ENCODE measurements around the gene GRIFIN.
"Not testable (repeated sequence)": the region's sequence is repeated elsewhere in the genome, so short reads cannot be mapped to it uniquely, and the experiment has no call there.

The GRIFIN gene

GRCh38 chr7:2477447-2478398 lies 1.5 kb upstream of the GRIFIN start:
- DNase-seq, result peak; percentile 86

GRCh38 chr7:2476776-2477446 lies 713 bp upstream of the GRIFIN start:
- no peak for DNase-seq

GRCh38 chr7:2475678-2476015 lies 551 bp downstream of the GRIFIN start:
- DNase-seq, result no peak

- DNase-seq, result peak; percentile 35
Observed at GRCh38 chr7:2474813-2475677, 1.2 kb downstream of the GRIFIN start.

GRCh38 chr7:2474224-2474623 lies 2.0 kb downstream of the GRIFIN start:
- no peak for DNase-seq

GRCh38 chr7:2473496-2474180 lies 2.6 kb downstream of the GRIFIN start:
- no peak for DNase-seq

GRCh38 chr7:2472739-2473138 lies 3.5 kb downstream of the GRIFIN start:
- DNase-seq, result peak; percentile 34

- DNase-seq, result peak; percentile 64
Observed at GRCh38 chr7:2471396-2471795, 4.8 kb downstream of the GRIFIN start.

GRCh38 chr7:2471022-2471329 lies 5.2 kb downstream of the GRIFIN start:
- peak; percentile 45 for DNase-seq

GRCh38 chr7:2470204-2471021 lies 5.8 kb downstream of the GRIFIN start:
- no peak for DNase-seq

- DNase-seq, result not testable (repeated sequence)
Observed at GRCh38 chr7:2469460-2470203, 6.6 kb downstream of the GRIFIN start.

- peak; percentile 36 for DNase-seq
Observed at GRCh38 chr7:2468227-2468626, 8.0 kb downstream of the GRIFIN start.

GRCh38 chr7:2466675-2467074 lies 9.5 kb downstream of the GRIFIN start:
- no peak for DNase-seq

GRCh38 chr7:2465928-2466327 lies 10.3 kb downstream of the GRIFIN start:
- no peak for DNase-seq

- DNase-seq, result no peak
Observed at GRCh38 chr7:2462731-2463130, 13.5 kb downstream of the GRIFIN start.

GRCh38 chr7:2461268-2462026 lies 14.8 kb downstream of the GRIFIN start:
- no peak for DNase-seq

GRCh38 chr7:2460641-2461040 lies 15.6 kb downstream of the GRIFIN start:
- no peak for DNase-seq

GRCh38 chr7:2460188-2460587 lies 16.0 kb downstream of the GRIFIN start:
- no peak for DNase-seq

GRCh38 chr7:2459674-2460073 lies 16.5 kb downstream of the GRIFIN start:
- no peak for DNase-seq

GRCh38 chr7:2453849-2454248 lies 22.3 kb downstream of the GRIFIN start:
- DNase-seq, result not testable (repeated sequence)

Measured in DMS53 (cell line).